OCI-LY1 (cell line): ENCODE results near the gene CLDND2.

ENCODE experiments used
- H2AFZ ChIP-seq: fragments of 200-600 bp; sonication (generic), shearing (Covaris generic); 2 replicates; pipeline ENCODE4 v1.6.0; 2014; ENCODE audit warnings: antibody characterized with exemption, mild to moderate bottlenecking, low read length
- H3F3A ChIP-seq: fragments of 200-600 bp; sonication (generic), shearing (Covaris generic); 2 replicates; pipeline ENCODE4 v1.6.0; 2014; ENCODE audit warnings: mild to moderate bottlenecking, antibody characterized with exemption, low read length, moderate library complexity; ENCODE audit not compliant: insufficient read depth
- H3K27ac ChIP-seq: fragments of 200-600 bp; sonication (generic); 2 replicates; pipeline ENCODE4 v1.5.1; 2014; ENCODE audit warnings: low read length, mixed run types, mild to moderate bottlenecking, low read depth; ENCODE audit not compliant: poor library complexity, severe bottlenecking
- H3K27me3 ChIP-seq: fragments of 200-600 bp; sonication (generic); 2 replicates; pipeline ENCODE4 v1.6.0; 2014; ENCODE audit warnings: antibody characterized with exemption, mild to moderate bottlenecking, low read length, moderate library complexity; ENCODE audit not compliant: insufficient read depth
- H3K36me3 ChIP-seq: fragments of 200-600 bp; sonication (generic); 2 replicates; pipeline ENCODE4 v1.6.1; 2014; ENCODE audit warnings: mild to moderate bottlenecking, antibody characterized with exemption, low read length, moderate library complexity, mixed read lengths; ENCODE audit not compliant: insufficient read depth
- H3K4me1 ChIP-seq: fragments of 200-600 bp; sonication (generic); 2 replicates; pipeline ENCODE4 v1.5.1; 2014; ENCODE audit warnings: mild to moderate bottlenecking, low read length, moderate library complexity; ENCODE audit not compliant: insufficient read depth, severe bottlenecking
- H3K4me2 ChIP-seq: fragments of 200-600 bp; sonication (generic), shearing (Covaris generic); 2 replicates; pipeline ENCODE4 v1.6.1; 2014; ENCODE audit warnings: low read length
- H3K4me3 ChIP-seq: fragments of 200-600 bp; sonication (generic); 2 replicates; pipeline ENCODE4 v1.5.1; 2014; ENCODE audit warnings: low read length, low read depth, mild to moderate bottlenecking, mixed read lengths; ENCODE audit not compliant: poor library complexity, severe bottlenecking
- H3K79me2 ChIP-seq: fragments of 200-600 bp; shearing (Covaris generic); 2 replicates; pipeline ENCODE4 v1.6.1; 2016; ENCODE audit warnings: mixed run types, low read length, mixed read lengths; ENCODE audit not compliant: insufficient read depth
- H3K9ac ChIP-seq: fragments of 200-600 bp; sonication (generic), shearing (Covaris generic); 2 replicates; pipeline ENCODE4 v1.6.1; 2014; ENCODE audit warnings: mild to moderate bottlenecking, low read length, mixed read lengths
- H3K9me2 ChIP-seq: fragments of 200-600 bp; sonication (generic), shearing (Covaris generic); 2 replicates; pipeline ENCODE4 v1.6.1; 2014; ENCODE audit warnings: low read depth, mild to moderate bottlenecking, low read length, mixed read lengths
- H3K9me3 ChIP-seq: fragments of 200-600 bp; shearing (Covaris generic); 2 replicates; pipeline ENCODE4 v1.6.1; 2014; ENCODE audit warnings: low read length, mixed read lengths
- H4K20me1 ChIP-seq: fragments of 200-600 bp; sonication (generic), shearing (Covaris generic); 2 replicates; pipeline ENCODE4 v1.6.0; 2016; ENCODE audit warnings: mild to moderate bottlenecking, low read length; ENCODE audit not compliant: insufficient read depth
- CTCF ChIP-seq: fragments of 200-600 bp; sonication (generic), shearing (Covaris generic); IDR thresholded peaks from 2 replicates; pipeline ENCODE4 v1.5.1; 2017; ENCODE audit warnings: mild to moderate bottlenecking, antibody characterized with exemption, low read length, moderate library complexity, mixed read lengths
- EZH2 ChIP-seq: fragments of 200-600 bp; sonication (generic), shearing (Covaris generic); IDR thresholded peaks from 2 replicates; pipeline ENCODE4 v1.8.0; 2017; ENCODE audit warnings: borderline replicate concordance, mixed run types, mild to moderate bottlenecking, antibody characterized with exemption, low read length, moderate library complexity, mixed read lengths

CLDND2 gene

GRCh38 chr19:51331193-51331592 is 37.6 kb downstream of the CLDND2 start:
- no peaks in the 10 kb centered on the region for H3K9me3 ChIP-seq
- H3K79me2 ChIP-seq = no peaks in the 10 kb centered on the region
- no peaks in the 10 kb centered on the region for H3K27me3 ChIP-seq
- H3K4me2 ChIP-seq = no peak overlapping the region
- no peak for TF ChIP-seq EZH2
- TF ChIP-seq CTCF = no peak
- H2AFZ ChIP-seq = no peak overlapping the region
- H3K36me3 ChIP-seq = no peaks in the 10 kb centered on the region; the same call in 1 of the 2 replicates
- H3K4me3 ChIP-seq = no peak overlapping the region
- no peak overlapping the region for H3K27ac ChIP-seq
- H3F3A ChIP-seq = no peaks in the 10 kb centered on the region
- H4K20me1 ChIP-seq = no peaks in the 10 kb centered on the region
- no peaks in the 10 kb centered on the region for H3K9me2 ChIP-seq
- no peaks in the 10 kb centered on the region for H3K4me1 ChIP-seq
- H3K9ac ChIP-seq = no peak overlapping the region

GRCh38 chr19:51330366-51330765 is 38.4 kb downstream of the CLDND2 start:
- Histone ChIP-seq H2AFZ (no peak overlapping the region), H3F3A (no peaks in the 10 kb centered on the region), H3K9ac (no peak overlapping the region), H3K27me3 (no peaks in the 10 kb centered on the region), H3K79me2 (no peaks in the 10 kb centered on the region), H3K27ac (no peak overlapping the region), H3K9me2 (no peaks in the 10 kb centered on the region), H3K4me1 (no peaks in the 10 kb centered on the region), H3K9me3 (no peaks in the 10 kb centered on the region), H3K4me2 (no peak overlapping the region), H3K4me3 (no peak overlapping the region), H3K36me3 (no peaks in the 10 kb centered on the region; the same call in 1 of the 2 replicates), H4K20me1 (no peaks in the 10 kb centered on the region)
- no peak for TF ChIP-seq CTCF
- TF ChIP-seq EZH2 = no peak

- Histone ChIP-seq H3K27me3 (no peaks in the 10 kb centered on the region), H3F3A (no peaks in the 10 kb centered on the region), H3K4me1 (no peaks in the 10 kb centered on the region), H3K9ac (no peak overlapping the region), H3K4me3 (no peak overlapping the region), H3K4me2 (no peak overlapping the region), H4K20me1 (no peaks in the 10 kb centered on the region), H3K36me3 (no peaks in the 10 kb centered on the region; the same call in 1 of the 2 replicates), H3K9me3 (no peaks in the 10 kb centered on the region), H3K9me2 (no peaks in the 10 kb centered on the region), H2AFZ (no peak overlapping the region), H3K79me2 (no peaks in the 10 kb centered on the region), H3K27ac (no peak overlapping the region)
- TF ChIP-seq EZH2 (no peak), CTCF (no peak)
These were observed 39.4 kb downstream of the CLDND2 start for GRCh38 chr19:51329411-51329810.
